Stimulated activated CD4-positive, alpha-beta T cell treated with anti-CD3 and anti-CD28 coated beads, Interleukin-15, amount 100 ng/mL, for 1 hour (primary cell): ENCODE measurements around the gene MED20.

ENCODE experiments used
- DNase-seq, 2 donors: peaks; one replicate each; pipeline ENCODE4 v3.0.0-alpha.2; 2020; ENCODE audit warnings: low read depth in 1 of 2, low spot score in 1 of 2

Gene MED20

GRCh38 chr6:41941280-41942066 is 20.5 kb upstream of the MED20 start, which contains the start of gene CCND3:
TSS of gene CCND3 (minus strand) at chr6:41941808. CDS start at chr6:41941649, 159 bp downstream.
- peak; percentile 59 to 89 for DNase-seq

- no peak for DNase-seq
Observed at GRCh38 chr6:41940759-41941279, 19.9 kb upstream of the MED20 start.

- DNase-seq: no peak
Observed at GRCh38 chr6:41939848-41940758, 19.2 kb upstream of the MED20 start.

GRCh38 chr6:41939176-41939847 is 18.4 kb upstream of the MED20 start:
- no peak for DNase-seq

GRCh38 chr6:41938590-41939175 is 17.7 kb upstream of the MED20 start:
- no peak for DNase-seq

GRCh38 chr6:41937861-41938574 is 17.1 kb upstream of the MED20 start:
- DNase-seq: peak in 1 of 2 donors; percentile 32

- DNase-seq: no peak
Observed at GRCh38 chr6:41937472-41937860, 16.5 kb upstream of the MED20 start.

- DNase-seq: peak in 1 of 2 donors; percentile 55
Observed at GRCh38 chr6:41936073-41936837, 15.3 kb upstream of the MED20 start.

- no peak for DNase-seq
Observed at GRCh38 chr6:41935685-41936072, 14.7 kb upstream of the MED20 start.

- no peak for DNase-seq
Observed at GRCh38 chr6:41935193-41935574, 14.2 kb upstream of the MED20 start.

- no peak for DNase-seq
Observed at GRCh38 chr6:41934278-41935192, 13.6 kb upstream of the MED20 start.

GRCh38 chr6:41932378-41932777 is 11.4 kb upstream of the MED20 start:
- DNase-seq: no peak

- DNase-seq: no peak
Observed at GRCh38 chr6:41931792-41932191, 10.9 kb upstream of the MED20 start.

- DNase-seq: no peak
Observed at GRCh38 chr6:41929924-41930323, 9.0 kb upstream of the MED20 start.

GRCh38 chr6:41927253-41927652 is 6.3 kb upstream of the MED20 start:
- DNase-seq: no peak

GRCh38 chr6:41922154-41922553 is 1.2 kb upstream of the MED20 start:
- no peak for DNase-seq

- DNase-seq: no peak
Observed at GRCh38 chr6:41921712-41921998, 716 bp upstream of the MED20 start.

- no peak for DNase-seq
Observed at GRCh38 chr6:41917528-41917927, 3.4 kb downstream of the MED20 start.
